Neural progenitor cell (in vitro differentiated cells): ENCODE measurements around the gene GM2A. TPM values are rescaled to one million over a fixed set of nuclear protein-coding genes. Genes with fewer than 3 reads are reported as not detected.

ENCODE experiments used
- DNase-seq: peaks from one replicate; pipeline ENCODE4 v3.0.0-alpha.2; 2016; ENCODE audit warnings: low spot score
- H2AFZ ChIP-seq: fragments of 200-600 bp; sonication (generic); replicated peaks from 2 replicates; pipeline ENCODE4 v1.6.1; 2016; ENCODE audit warnings: antibody characterized with exemption
- H3F3A ChIP-seq: fragments of 200-600 bp; sonication (generic); 2 replicates; pipeline ENCODE4 v1.6.1; 2016; ENCODE audit warnings: antibody characterized with exemption, low read depth
- H3K27ac ChIP-seq: fragments of 200-600 bp; sonication (generic); 2 replicates; pipeline ENCODE4 v1.5.1; 2016; ENCODE audit warnings: mild to moderate bottlenecking
- H3K27me3 ChIP-seq: fragments of 200-600 bp; sonication (generic); 2 replicates; pipeline ENCODE4 v1.6.1; 2016; ENCODE audit warnings: mild to moderate bottlenecking, moderate library complexity
- H3K36me3 ChIP-seq: fragments of 200-600 bp; sonication (generic); 2 replicates; pipeline ENCODE4 v1.5.1; 2016
- H3K4me1 ChIP-seq: fragments of 200-600 bp; sonication (generic); 2 replicates; pipeline ENCODE4 v1.6.1; 2016; ENCODE audit warnings: mixed run types
- H3K4me2 ChIP-seq: fragments of 200-600 bp; sonication (generic); 2 replicates; pipeline ENCODE4 v1.6.1; 2016
- H3K4me3 ChIP-seq: fragments of 200-600 bp; sonication (generic); 2 replicates; pipeline ENCODE4 v1.5.1; 2016
- H3K79me2 ChIP-seq: fragments of 200-600 bp; sonication (generic); 2 replicates; pipeline ENCODE4 v1.6.1; 2016; ENCODE audit warnings: low read depth
- H3K9ac ChIP-seq: fragments of 200-600 bp; sonication (generic); 2 replicates; pipeline ENCODE4 v1.6.1; 2016
- H3K9me3 ChIP-seq: fragments of 200-600 bp; sonication (generic); 2 replicates; pipeline ENCODE4 v1.5.1; 2016; ENCODE audit warnings: low read depth
- H4K20me1 ChIP-seq: fragments of 200-600 bp; sonication (generic); 2 replicates; pipeline ENCODE4 v1.6.1; 2016; ENCODE audit warnings: low read depth
- H3K27ac Mint-ChIP-seq: 3 replicates; pipeline ENCODE4 v1.8.0; 2021; ENCODE audit warnings: mixed read lengths
- H3K27me3 Mint-ChIP-seq: 2 replicates; pipeline ENCODE4 v1.8.0; 2022; ENCODE audit warnings: low read depth, mild to moderate bottlenecking, inconsistent platforms, moderate library complexity, mixed read lengths; ENCODE audit not compliant: insufficient read depth
- H3K36me3 Mint-ChIP-seq: 3 replicates; pipeline ENCODE4 v1.8.0; 2021; ENCODE audit warnings: mixed read lengths
- H3K4me1 Mint-ChIP-seq: 3 replicates; pipeline ENCODE4 v1.8.0; 2021; ENCODE audit warnings: mixed read lengths
- H3K4me3 Mint-ChIP-seq: 3 replicates; pipeline ENCODE4 v1.8.0; 2021; ENCODE audit warnings: mild to moderate bottlenecking, moderate library complexity, mixed read lengths
- H3K9me3 Mint-ChIP-seq: 3 replicates; pipeline ENCODE4 v1.8.0; 2020; ENCODE audit warnings: mixed read lengths
- EZH2 ChIP-seq: fragments of 200-600 bp; sonication (generic); IDR thresholded peaks from 2 replicates; pipeline ENCODE4 v1.6.1; 2017; ENCODE audit warnings: antibody characterized with exemption, mild to moderate bottlenecking, moderate library complexity
- EZH2phosphoT487 ChIP-seq: fragments of 200-600 bp; sonication (generic); IDR thresholded peaks from 2 replicates; pipeline ENCODE4 v1.6.1; 2017; ENCODE audit warnings: antibody characterized with exemption
- total RNA-seq: library from RNA; depleted of rRNA; stranded (reverse); fragments of >200 nt; gene quantifications from 2 replicates; pipeline ENCODE4 v1.2.3, GENCODE V29; 2015; ENCODE audit warnings: low replicate concordance
- TF ChIP-seq, protein P1 (sequence below): fragments of 200-600 bp; sonication (generic); IDR thresholded peaks from 2 replicates; pipeline ENCODE4 v1.5.1; 2017; ENCODE audit warnings: antibody characterized with exemption, mild to moderate bottlenecking

The GM2A gene
- total RNA-seq, 1 donor from 2014 or later: 19.4 TPM

DNA sequence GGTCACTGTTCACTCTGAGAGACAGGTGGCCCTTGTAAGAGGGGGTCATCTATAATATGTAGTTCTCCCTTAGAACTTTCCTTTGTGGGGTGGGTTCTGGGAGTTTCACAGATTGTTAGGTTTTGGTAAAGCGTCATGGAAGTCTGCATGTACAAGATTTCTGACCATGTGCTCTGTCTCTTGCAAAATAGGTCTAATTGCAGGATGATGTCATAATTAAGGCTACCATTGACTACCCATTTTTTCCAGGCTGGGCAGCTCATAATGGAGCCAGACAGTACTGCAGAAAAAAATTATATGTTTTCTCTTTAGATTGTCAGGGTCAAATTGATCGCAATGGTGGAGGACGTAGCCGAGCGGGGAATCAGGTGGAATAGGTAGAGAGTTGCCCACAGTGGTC, 3.7 kb upstream of the GM2A start:
- H4K20me1 ChIP-seq: no peaks in the 10 kb centered on the region
- peaks cover 7% of the 10 kb centered on the region for H3K27me3 ChIP-seq
- no peak overlapping the region for H3K9ac ChIP-seq
- H3K27ac ChIP-seq: no peak overlapping the region
- Mint-ChIP-seq H3K36me3 (no peaks in the 10 kb centered on the region), H3K4me3 (no peak overlapping the region), H3K27me3 (no peaks in the 10 kb centered on the region), H3K4me1 (peaks cover 11% of the 10 kb centered on the region), H3K27ac (no peak overlapping the region), H3K9me3 (no peaks in the 10 kb centered on the region)
- H3K9me3 ChIP-seq: no peaks in the 10 kb centered on the region
- no peak for DNase-seq
- peaks cover 6% of the 10 kb centered on the region for H3K4me1 ChIP-seq
- TF ChIP-seq EZH2phosphoT487: no peak
- TF ChIP-seq, protein P1, sequence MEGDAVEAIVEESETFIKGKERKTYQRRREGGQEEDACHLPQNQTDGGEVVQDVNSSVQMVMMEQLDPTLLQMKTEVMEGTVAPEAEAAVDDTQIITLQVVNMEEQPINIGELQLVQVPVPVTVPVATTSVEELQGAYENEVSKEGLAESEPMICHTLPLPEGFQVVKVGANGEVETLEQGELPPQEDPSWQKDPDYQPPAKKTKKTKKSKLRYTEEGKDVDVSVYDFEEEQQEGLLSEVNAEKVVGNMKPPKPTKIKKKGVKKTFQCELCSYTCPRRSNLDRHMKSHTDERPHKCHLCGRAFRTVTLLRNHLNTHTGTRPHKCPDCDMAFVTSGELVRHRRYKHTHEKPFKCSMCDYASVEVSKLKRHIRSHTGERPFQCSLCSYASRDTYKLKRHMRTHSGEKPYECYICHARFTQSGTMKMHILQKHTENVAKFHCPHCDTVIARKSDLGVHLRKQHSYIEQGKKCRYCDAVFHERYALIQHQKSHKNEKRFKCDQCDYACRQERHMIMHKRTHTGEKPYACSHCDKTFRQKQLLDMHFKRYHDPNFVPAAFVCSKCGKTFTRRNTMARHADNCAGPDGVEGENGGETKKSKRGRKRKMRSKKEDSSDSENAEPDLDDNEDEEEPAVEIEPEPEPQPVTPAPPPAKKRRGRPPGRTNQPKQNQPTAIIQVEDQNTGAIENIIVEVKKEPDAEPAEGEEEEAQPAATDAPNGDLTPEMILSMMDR: no peak
- TF ChIP-seq EZH2: no peak
- H3K4me2 ChIP-seq: no peak overlapping the region
- no peaks in the 10 kb centered on the region for H3K79me2 ChIP-seq
- H3F3A ChIP-seq: peaks cover 14% of the 10 kb centered on the region
- H3K36me3 ChIP-seq: no peaks in the 10 kb centered on the region
- no peak overlapping the region for H2AFZ ChIP-seq
- no peak overlapping the region for H3K4me3 ChIP-seq

DNA sequence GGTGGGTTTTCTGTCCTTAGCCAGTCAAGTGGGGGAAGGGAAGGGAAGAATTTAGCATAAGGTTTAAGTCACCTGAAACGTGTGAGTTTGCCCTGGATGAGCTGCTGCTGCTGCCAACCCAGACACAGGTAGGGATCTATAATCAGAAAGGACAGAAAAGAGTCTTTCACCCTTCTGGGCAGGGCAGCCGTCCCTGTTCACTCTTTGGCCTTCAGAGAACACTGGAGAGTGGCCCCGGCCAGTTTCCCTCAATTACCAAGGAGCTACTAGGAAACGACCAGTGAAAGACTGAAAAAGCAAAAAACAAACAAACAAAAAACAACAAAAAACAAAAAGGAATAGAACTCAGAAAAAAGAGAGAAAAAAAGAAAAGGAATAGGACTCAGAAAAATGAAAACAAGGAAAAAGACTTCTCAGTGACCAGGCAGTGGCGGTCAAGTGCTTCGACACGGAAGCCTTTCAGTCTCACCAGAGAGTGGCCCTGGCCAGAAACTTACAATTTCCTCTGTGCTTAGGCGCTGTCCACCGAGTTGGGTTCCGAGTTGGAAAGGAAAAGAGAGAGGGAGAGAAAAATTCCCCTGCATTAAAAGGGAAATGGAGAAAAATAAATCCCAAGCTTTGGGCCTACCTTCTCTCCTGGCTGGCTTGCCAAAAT, 2.5 kb upstream of the GM2A start:
- peaks cover 14% of the 10 kb centered on the region for H3F3A ChIP-seq
- no peak for DNase-seq
- H3K27ac ChIP-seq: no peak overlapping the region
- H3K27me3 ChIP-seq: peaks cover 7% of the 10 kb centered on the region
- H2AFZ ChIP-seq: peak overlapping the region; percentile 37
- H4K20me1 ChIP-seq: no peaks in the 10 kb centered on the region
- no peaks in the 10 kb centered on the region for H3K9me3 ChIP-seq
- Mint-ChIP-seq H3K9me3 (no peaks in the 10 kb centered on the region), H3K27me3 (no peaks in the 10 kb centered on the region), H3K4me1 (peaks cover 11% of the 10 kb centered on the region), H3K36me3 (no peaks in the 10 kb centered on the region), H3K27ac (no peak overlapping the region), H3K4me3 (no peak overlapping the region)
- no peak overlapping the region for H3K4me2 ChIP-seq
- TF ChIP-seq, protein P1: no peak
- no peak for TF ChIP-seq EZH2phosphoT487
- TF ChIP-seq EZH2: no peak
- no peak overlapping the region for H3K4me3 ChIP-seq
- H3K36me3 ChIP-seq: no peaks in the 10 kb centered on the region
- H3K4me1 ChIP-seq: peaks cover 6% of the 10 kb centered on the region
- H3K9ac ChIP-seq: no peak overlapping the region
- H3K79me2 ChIP-seq: no peaks in the 10 kb centered on the region

DNA sequence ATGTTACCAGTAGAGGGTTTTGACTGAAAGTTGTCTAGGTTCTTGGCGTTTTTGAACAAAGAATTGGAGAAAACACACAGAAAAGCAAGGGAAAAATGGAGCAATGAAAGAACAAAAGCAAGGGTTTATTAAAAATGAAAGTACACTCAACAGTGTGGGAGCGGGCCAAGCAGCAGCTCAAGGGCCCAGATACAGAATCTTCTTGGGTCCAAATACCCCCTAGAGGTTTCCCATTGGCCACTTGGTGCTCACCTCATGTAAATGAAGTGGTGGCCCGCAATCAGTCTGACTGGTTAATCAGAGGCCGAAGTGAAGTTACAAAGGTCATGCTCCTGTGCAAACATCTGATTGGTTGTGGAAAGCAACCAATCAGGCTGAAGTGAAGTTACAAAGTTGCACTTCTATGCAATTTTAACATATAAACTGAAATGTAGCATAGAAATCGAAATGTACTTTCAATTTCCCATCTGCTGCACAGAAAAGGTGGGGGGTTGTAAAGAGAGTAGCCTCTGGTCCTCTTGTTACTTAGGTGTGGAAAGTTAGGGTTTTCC, 1.9 kb upstream of the GM2A start:
- peaks cover 6% of the 10 kb centered on the region for H3K4me1 ChIP-seq
- no peaks in the 10 kb centered on the region for H3K9me3 ChIP-seq
- Mint-ChIP-seq H3K27me3 (no peaks in the 10 kb centered on the region), H3K27ac (no peak overlapping the region), H3K4me3 (peak overlapping the region; percentile 94), H3K4me1 (peaks cover 11% of the 10 kb centered on the region), H3K9me3 (no peaks in the 10 kb centered on the region), H3K36me3 (no peaks in the 10 kb centered on the region)
- peak overlapping the region; percentile 37 for H2AFZ ChIP-seq
- no peak overlapping the region for H3K4me2 ChIP-seq
- H4K20me1 ChIP-seq: no peaks in the 10 kb centered on the region
- no peaks in the 10 kb centered on the region for H3K36me3 ChIP-seq
- TF ChIP-seq EZH2 (no peak), EZH2phosphoT487 (no peak)
- TF ChIP-seq, protein P1: no peak
- H3K79me2 ChIP-seq: no peaks in the 10 kb centered on the region
- DNase-seq: no peak
- no peak overlapping the region for H3K4me3 ChIP-seq
- H3K27me3 ChIP-seq: peaks cover 7% of the 10 kb centered on the region
- H3K9ac ChIP-seq: no peak overlapping the region
- peaks cover 14% of the 10 kb centered on the region for H3F3A ChIP-seq
- H3K27ac ChIP-seq: no peak overlapping the region
